ENCODE measurements around the gene GSTP1.

DNA sequence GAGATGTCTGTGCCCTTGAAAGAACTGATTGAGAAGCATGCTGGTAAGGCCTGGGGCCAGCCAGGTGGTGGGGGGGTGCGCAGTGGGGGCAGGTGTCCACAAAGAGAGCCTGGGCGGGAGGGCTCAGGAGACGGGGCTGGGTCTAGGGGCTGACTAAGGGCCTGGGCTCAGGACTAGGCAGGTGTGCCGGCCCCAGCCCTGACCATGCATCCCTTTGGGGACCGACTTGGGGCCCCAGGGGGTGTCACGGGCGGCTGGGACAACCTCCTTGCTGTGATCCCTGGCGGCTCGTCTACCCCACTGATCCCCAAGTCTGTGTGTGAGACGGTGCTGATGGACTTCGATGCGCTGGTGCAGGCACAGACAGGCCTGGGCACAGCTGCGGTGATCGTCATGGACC is 27.6 kb downstream of the GSTP1 start:
- TF ChIP-seq, protein P1, sequence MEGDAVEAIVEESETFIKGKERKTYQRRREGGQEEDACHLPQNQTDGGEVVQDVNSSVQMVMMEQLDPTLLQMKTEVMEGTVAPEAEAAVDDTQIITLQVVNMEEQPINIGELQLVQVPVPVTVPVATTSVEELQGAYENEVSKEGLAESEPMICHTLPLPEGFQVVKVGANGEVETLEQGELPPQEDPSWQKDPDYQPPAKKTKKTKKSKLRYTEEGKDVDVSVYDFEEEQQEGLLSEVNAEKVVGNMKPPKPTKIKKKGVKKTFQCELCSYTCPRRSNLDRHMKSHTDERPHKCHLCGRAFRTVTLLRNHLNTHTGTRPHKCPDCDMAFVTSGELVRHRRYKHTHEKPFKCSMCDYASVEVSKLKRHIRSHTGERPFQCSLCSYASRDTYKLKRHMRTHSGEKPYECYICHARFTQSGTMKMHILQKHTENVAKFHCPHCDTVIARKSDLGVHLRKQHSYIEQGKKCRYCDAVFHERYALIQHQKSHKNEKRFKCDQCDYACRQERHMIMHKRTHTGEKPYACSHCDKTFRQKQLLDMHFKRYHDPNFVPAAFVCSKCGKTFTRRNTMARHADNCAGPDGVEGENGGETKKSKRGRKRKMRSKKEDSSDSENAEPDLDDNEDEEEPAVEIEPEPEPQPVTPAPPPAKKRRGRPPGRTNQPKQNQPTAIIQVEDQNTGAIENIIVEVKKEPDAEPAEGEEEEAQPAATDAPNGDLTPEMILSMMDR (IDR thresholded peaks at IDR 0.05): no peak
- TF ChIP-seq EP300 (IDR thresholded peaks at IDR 0.05): no peak
